WTC11 (cell line): Measurements from ENCODE around the gene TSHZ1. TPM values are rescaled to one million over a fixed set of nuclear protein-coding genes. Genes with fewer than 3 reads are reported as not detected.

Source experiments
- ATAC-seq: fragments of 200-7000 bp; cut with Tn5 transposase; 2 replicates; pipeline ENCODE4 v1.10.0; 2021; ENCODE audit warnings: mild to moderate bottlenecking, moderate library complexity
- CTCF ChIA-PET: fragments of 300-600 bp; sonication (Branson Sonifier 250); formaldehyde crosslinking; loops from one replicate; lab custom pipeline; 2021; ENCODE audit warnings: antibody characterized with exemption; lab: Charles Lee
- POLR2A ChIA-PET: fragments of 350-600 bp; sonication (Branson Sonifier 250); formaldehyde crosslinking; loops from one replicate; lab custom pipeline; 2021; ENCODE audit warnings: antibody characterized with exemption; lab: Charles Lee
- DNase-seq: peaks from one replicate; pipeline ENCODE4 v3.0.0; 2021; ENCODE audit warnings: low spot score
- H3K27ac Mint-ChIP-seq: 2 replicates; pipeline ENCODE4 v1.8.0; 2021; ENCODE audit warnings: mixed read lengths
- H3K27me3 Mint-ChIP-seq: 2 replicates; pipeline ENCODE4 v1.8.0; 2021; ENCODE audit warnings: low read depth, mild to moderate bottlenecking, moderate library complexity, mixed read lengths
- H3K36me3 Mint-ChIP-seq: 2 replicates; pipeline ENCODE4 v1.8.0; 2021; ENCODE audit warnings: mixed read lengths
- H3K4me1 Mint-ChIP-seq: 2 replicates; pipeline ENCODE4 v1.8.0; 2022; ENCODE audit warnings: mixed read lengths
- H3K4me3 Mint-ChIP-seq: 2 replicates; pipeline ENCODE4 v1.8.0; 2021; ENCODE audit warnings: mild to moderate bottlenecking, moderate library complexity, mixed read lengths
- H3K9me3 Mint-ChIP-seq: 2 replicates; pipeline ENCODE4 v1.8.0; 2021; ENCODE audit warnings: mixed read lengths
- ATF6 ChIP-seq: sonication (generic); formaldehyde crosslinking; IDR thresholded peaks from 2 replicates; pipeline ENCODE4 v1.8.1; 2023; ENCODE audit warnings: mild to moderate bottlenecking, missing genetic modification reagents
- CBFB ChIP-seq: sonication (generic); formaldehyde crosslinking; IDR thresholded peaks from 2 replicates; pipeline ENCODE4 v1.8.1; 2022; ENCODE audit warnings: mild to moderate bottlenecking, low read depth, missing genetic modification reagents
- E2F4 ChIP-seq: sonication (generic); formaldehyde crosslinking; IDR thresholded peaks from 2 replicates; pipeline ENCODE4 v1.8.1; 2022; ENCODE audit warnings: low read depth, mild to moderate bottlenecking, moderate library complexity, missing genetic modification reagents, borderline replicate concordance
- ETV6 ChIP-seq: sonication (generic); formaldehyde crosslinking; IDR thresholded peaks from 2 replicates; pipeline ENCODE4 v1.8.1; 2022; ENCODE audit warnings: mild to moderate bottlenecking, missing genetic modification reagents
- IRF1 ChIP-seq: sonication (generic); formaldehyde crosslinking; IDR thresholded peaks from 2 replicates; pipeline ENCODE4 v1.8.0; 2023; ENCODE audit warnings: missing genetic modification reagents
- MXD4 ChIP-seq: fragments of 250-450 bp; sonication (Bioruptor Pico); IDR thresholded peaks from 2 replicates; pipeline ENCODE4 v1.8.0; 2021; ENCODE audit warnings: mild to moderate bottlenecking, moderate library complexity, borderline replicate concordance
- SMAD4 ChIP-seq: sonication (generic); formaldehyde crosslinking; IDR thresholded peaks from 2 replicates; pipeline ENCODE4 v1.8.0; 2022; ENCODE audit warnings: mild to moderate bottlenecking, missing genetic modification reagents
- TP53 ChIP-seq: sonication (generic); formaldehyde crosslinking; IDR thresholded peaks from 2 replicates; pipeline ENCODE4 v1.8.1; 2023; ENCODE audit warnings: mild to moderate bottlenecking, missing genetic modification reagents
- ZNF138 ChIP-seq: sonication (generic); formaldehyde crosslinking; conservative IDR thresholded peaks from 2 replicates; pipeline ENCODE4 v1.8.1; 2022; ENCODE audit warnings: mild to moderate bottlenecking, moderate library complexity, missing genetic modification reagents
- ZNF281 ChIP-seq: sonication (generic); formaldehyde crosslinking; IDR thresholded peaks from 2 replicates; pipeline ENCODE4 v1.8.0; 2023; ENCODE audit warnings: mild to moderate bottlenecking, missing genetic modification reagents
- total RNA-seq: library from RNA; stranded (reverse); gene quantifications from 3 replicates; pipeline ENCODE4 v1.2.3, GENCODE V29; 2021
- TF ChIP-seq, protein P1 (sequence below): sonication (generic); formaldehyde crosslinking; conservative IDR thresholded peaks from 2 replicates; pipeline ENCODE4 v1.8.1; 2023; ENCODE audit warnings: mild to moderate bottlenecking, low read depth, missing genetic modification reagents, moderate library complexity

TSHZ1 gene
- total RNA-seq, 1 experiment from 2014 or later: 2.9 TPM

- no peaks in the 10 kb centered on the region for H3K27me3 Mint-ChIP-seq
- peaks cover 4% of the 10 kb centered on the region; the same call in 1 of the 2 replicates for H3K9me3 Mint-ChIP-seq
- CTCF ChIA-PET: no interaction called here
- no peaks in the 10 kb centered on the region; the same call in 1 of the 2 replicates for H3K36me3 Mint-ChIP-seq
- POLR2A ChIA-PET: no interaction called here
- no peak for ATAC-seq
- no peak overlapping the region for H3K4me3 Mint-ChIP-seq
- H3K27ac Mint-ChIP-seq: no peak overlapping the region
- DNase-seq: no peak
- no peaks in the 10 kb centered on the region for H3K4me1 Mint-ChIP-seq
- TF ChIP-seq CBFB (no peak), ETV6 (CRISPR knock-in tag) (no peak), E2F4 (no peak), IRF1 (no peak)
Observed at GRCh38 chr18:75334869-75335268, 124.3 kb downstream of the TSHZ1 start.

DNA sequence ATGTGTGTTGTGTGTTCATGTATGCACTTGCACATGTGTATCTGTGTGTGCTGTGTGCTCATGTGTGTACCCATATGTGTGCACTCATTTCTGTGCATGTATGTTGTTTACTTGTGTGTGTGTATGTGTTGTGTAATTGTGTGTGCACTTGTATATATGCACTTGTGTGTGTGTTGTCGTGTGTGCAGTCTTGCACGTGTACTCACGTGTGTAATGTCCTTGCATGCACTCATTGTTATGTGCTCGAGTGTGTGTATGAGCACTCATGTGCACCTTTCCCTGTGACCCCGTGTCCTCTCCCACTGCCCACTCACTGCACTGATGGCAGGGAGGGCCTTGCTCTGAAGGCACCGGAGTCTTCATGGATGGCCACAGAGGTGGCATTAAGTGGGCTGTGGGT, 124.9 kb downstream of the TSHZ1 start:
- no peaks in the 10 kb centered on the region for H3K27me3 Mint-ChIP-seq
- ChIA-PET POLR2A (no interaction called here), CTCF (no interaction called here)

More for the DNA sequence above, 124.9 kb downstream of the TSHZ1 start:
- TF ChIP-seq ATF6 (CRISPR knock-in tag) (no peak), ZNF138 (CRISPR knock-in tag) (no peak), MXD4 (CRISPR knock-in tag) (no peak), TP53 (CRISPR knock-in tag) (no peak), ZNF281 (CRISPR knock-in tag) (no peak), SMAD4 (CRISPR knock-in tag) (no peak)
- TF ChIP-seq, protein P1, sequence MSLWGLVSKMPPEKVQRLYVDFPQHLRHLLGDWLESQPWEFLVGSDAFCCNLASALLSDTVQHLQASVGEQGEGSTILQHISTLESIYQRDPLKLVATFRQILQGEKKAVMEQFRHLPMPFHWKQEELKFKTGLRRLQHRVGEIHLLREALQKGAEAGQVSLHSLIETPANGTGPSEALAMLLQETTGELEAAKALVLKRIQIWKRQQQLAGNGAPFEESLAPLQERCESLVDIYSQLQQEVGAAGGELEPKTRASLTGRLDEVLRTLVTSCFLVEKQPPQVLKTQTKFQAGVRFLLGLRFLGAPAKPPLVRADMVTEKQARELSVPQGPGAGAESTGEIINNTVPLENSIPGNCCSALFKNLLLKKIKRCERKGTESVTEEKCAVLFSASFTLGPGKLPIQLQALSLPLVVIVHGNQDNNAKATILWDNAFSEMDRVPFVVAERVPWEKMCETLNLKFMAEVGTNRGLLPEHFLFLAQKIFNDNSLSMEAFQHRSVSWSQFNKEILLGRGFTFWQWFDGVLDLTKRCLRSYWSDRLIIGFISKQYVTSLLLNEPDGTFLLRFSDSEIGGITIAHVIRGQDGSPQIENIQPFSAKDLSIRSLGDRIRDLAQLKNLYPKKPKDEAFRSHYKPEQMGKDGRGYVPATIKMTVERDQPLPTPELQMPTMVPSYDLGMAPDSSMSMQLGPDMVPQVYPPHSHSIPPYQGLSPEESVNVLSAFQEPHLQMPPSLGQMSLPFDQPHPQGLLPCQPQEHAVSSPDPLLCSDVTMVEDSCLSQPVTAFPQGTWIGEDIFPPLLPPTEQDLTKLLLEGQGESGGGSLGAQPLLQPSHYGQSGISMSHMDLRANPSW (CRISPR knock-in tag): no peak
- TF ChIP-seq, all 79 proteins: peak for 0
- DNase-seq: no peak
- peaks cover 4% of the 10 kb centered on the region; the same call in 1 of the 2 replicates for H3K9me3 Mint-ChIP-seq
- no peak overlapping the region for H3K27ac Mint-ChIP-seq
- no peaks in the 10 kb centered on the region for H3K4me1 Mint-ChIP-seq
- no peak for ATAC-seq
- no peaks in the 10 kb centered on the region; the same call in 1 of the 2 replicates for H3K36me3 Mint-ChIP-seq
- H3K4me3 Mint-ChIP-seq: no peak overlapping the region
